ENCODE measurements around the gene AGO3. TPM values are rescaled to one million over a fixed set of nuclear protein-coding genes. Genes with fewer than 3 reads are reported as not detected.

The AGO3 gene
- total RNA-seq, 4 donors from 2014 or later: 21.2 to 47.8 (median 36.0) TPM

DNA sequence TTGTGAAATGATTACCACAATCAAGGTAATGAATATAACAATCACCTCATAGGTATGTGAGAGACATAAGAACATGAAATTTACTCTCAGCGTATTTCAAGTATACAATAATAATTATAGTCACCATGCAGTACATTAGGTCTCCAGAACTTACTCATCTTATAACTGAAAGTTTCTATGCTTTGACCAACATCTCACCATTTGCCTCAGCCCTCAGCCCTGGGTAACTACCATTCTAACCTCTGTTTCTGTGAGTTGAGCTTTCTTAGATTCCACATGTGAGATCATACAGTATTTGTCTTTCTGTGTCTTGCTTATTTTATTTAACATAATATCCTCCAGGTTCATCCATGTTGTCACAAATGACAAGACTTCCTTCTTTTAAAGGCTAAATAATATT is 57.3 kb downstream of the AGO3 start:
- intact Hi-C loops (cut with DNase I; ENCODE audit: low total_unique reads): no loop called here

DNA sequence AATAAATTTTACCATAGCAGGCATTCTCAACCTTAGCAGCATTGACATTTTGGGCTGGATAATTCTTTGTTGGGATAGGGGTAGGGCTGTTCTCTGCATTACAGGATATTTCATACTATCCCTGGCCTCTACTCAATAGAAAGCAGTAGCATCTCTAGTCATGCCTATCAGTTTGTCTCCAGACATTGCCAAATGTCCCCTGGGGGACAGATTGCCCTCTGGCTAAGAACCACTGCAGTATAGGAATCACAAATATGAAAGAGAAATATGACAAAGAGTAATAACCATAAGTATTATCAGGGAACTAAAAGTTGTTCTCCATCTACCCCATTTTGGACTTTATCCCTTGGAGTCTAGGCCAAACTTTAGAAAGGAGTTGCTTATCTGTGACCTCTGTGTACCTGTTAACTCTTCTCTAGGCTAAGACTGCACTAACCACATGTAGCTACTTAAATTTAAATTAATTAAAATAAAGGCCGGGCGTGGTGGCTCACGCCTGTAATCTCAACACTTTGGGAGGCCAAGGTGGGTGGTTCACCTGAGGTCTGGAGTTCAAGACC is 76.1 kb downstream of the AGO3 start:
- H3K4me1 ChIP-seq: no peaks in the 10 kb centered on the region
- no peaks in the 10 kb centered on the region for H3K9me3 ChIP-seq
- TF ChIP-seq CTCF (IDR thresholded peaks at IDR 0.05) (no peak), POLR2A (IDR thresholded peaks at IDR 0.05) (no peak)
- no peaks in the 10 kb centered on the region for H3K27me3 ChIP-seq
- H3K36me3 ChIP-seq: no peaks in the 10 kb centered on the region
- H3K4me3 ChIP-seq: no peak overlapping the region
- intact Hi-C loops (cut with DNase I; ENCODE audit: low total_unique reads): no loop called here
- H3K27ac ChIP-seq: no peak overlapping the region
- DNase-seq: no peak

More for the DNA sequence above, 57.3 kb downstream of the AGO3 start:
- no peak for DNase-seq
- TF ChIP-seq POLR2A (IDR thresholded peaks at IDR 0.05) (no peak), CTCF (IDR thresholded peaks at IDR 0.05) (no peak)
- H3K4me1 ChIP-seq: no peaks in the 10 kb centered on the region
- H3K9me3 ChIP-seq: no peaks in the 10 kb centered on the region
- H3K4me3 ChIP-seq: no peak overlapping the region
- H3K27ac ChIP-seq: no peak overlapping the region
- H3K36me3 ChIP-seq: no peaks in the 10 kb centered on the region
- H3K27me3 ChIP-seq: no peaks in the 10 kb centered on the region

- no peak for DNase-seq
- Histone ChIP-seq H3K4me3 (no peak overlapping the region), H3K27ac (peak overlapping the region in 1 of 2 donors; percentile 12), H3K9me3 (no peaks in the 10 kb centered on the region), H3K4me1 (no peaks in the 10 kb centered on the region), H3K27me3 (no peaks in the 10 kb centered on the region), H3K36me3 (no peaks in the 10 kb centered on the region)
- TF ChIP-seq POLR2A (IDR thresholded peaks at IDR 0.05): no peak
- TF ChIP-seq CTCF (IDR thresholded peaks at IDR 0.05): no peak
- intact Hi-C loops (cut with DNase I; ENCODE audit: low total_unique reads): no loop called here
Measured at GRCh38 chr1:36007741-36008140, 76.8 kb downstream of the AGO3 start.

GRCh38 chr1:36008546-36009197 is 77.8 kb downstream of the AGO3 start:
- no peaks in the 10 kb centered on the region for H3K36me3 ChIP-seq

More at GRCh38 chr1:36008546-36009197, 77.8 kb downstream of the AGO3 start:
- H3K27me3 ChIP-seq: no peaks in the 10 kb centered on the region
- intact Hi-C loops (cut with DNase I; ENCODE audit: low total_unique reads): no loop called here
- H3K27ac ChIP-seq: peak overlapping the region in 1 of 2 donors; percentile 12
- H3K4me3 ChIP-seq: no peak overlapping the region
- no peak for DNase-seq
- TF ChIP-seq POLR2A (IDR thresholded peaks at IDR 0.05): no peak
- no peak for TF ChIP-seq CTCF (IDR thresholded peaks at IDR 0.05)
- H3K9me3 ChIP-seq: no peaks in the 10 kb centered on the region
- H3K4me1 ChIP-seq: no peaks in the 10 kb centered on the region

All from uterus (tissue), 4 donors.